WTC11 (cell line): Measurements from ENCODE around the gene GMIP.

Source experiments
- ATF2 ChIP-seq: sonication (generic); formaldehyde crosslinking; IDR thresholded peaks from 2 replicates; pipeline ENCODE4 v1.8.1; 2022; ENCODE audit warnings: low read depth, missing genetic modification reagents, borderline replicate concordance
- ATF6 ChIP-seq: sonication (generic); formaldehyde crosslinking; IDR thresholded peaks from 2 replicates; pipeline ENCODE4 v1.8.1; 2023; ENCODE audit warnings: mild to moderate bottlenecking, missing genetic modification reagents
- CTCF ChIP-seq: fragments of 200-600 bp; IDR thresholded peaks from 2 replicates; pipeline ENCODE4 v1.8.0; 2022; ENCODE audit warnings: antibody characterized with exemption
- FOXP1 ChIP-seq: sonication (generic); formaldehyde crosslinking; IDR thresholded peaks from 2 replicates; pipeline ENCODE4 v1.8.0; 2022; ENCODE audit warnings: missing genetic modification reagents, mild to moderate bottlenecking, moderate library complexity, borderline replicate concordance
- GABPB1 ChIP-seq: sonication (generic); formaldehyde crosslinking; IDR thresholded peaks from 2 replicates; pipeline ENCODE4 v1.8.1; 2023; ENCODE audit warnings: mild to moderate bottlenecking, missing genetic modification reagents
- MXD4 ChIP-seq: fragments of 250-450 bp; sonication (Bioruptor Pico); IDR thresholded peaks from 2 replicates; pipeline ENCODE4 v1.8.0; 2021; ENCODE audit warnings: mild to moderate bottlenecking, moderate library complexity, borderline replicate concordance
- NR3C1 ChIP-seq: sonication (generic); formaldehyde crosslinking; conservative IDR thresholded peaks from 2 replicates; pipeline ENCODE4 v1.8.1; 2023; ENCODE audit warnings: low read depth, mild to moderate bottlenecking, missing genetic modification reagents
- USF1 ChIP-seq: sonication (generic); formaldehyde crosslinking; IDR thresholded peaks from 2 replicates; pipeline ENCODE4 v1.8.0; 2022; ENCODE audit warnings: mild to moderate bottlenecking, missing genetic modification reagents
- ZBTB21 ChIP-seq: sonication (generic); formaldehyde crosslinking; IDR thresholded peaks from 2 replicates; pipeline ENCODE4 v1.8.1; 2023; ENCODE audit warnings: mild to moderate bottlenecking, missing genetic modification reagents, borderline replicate concordance
- ZNF232 ChIP-seq: sonication (generic); formaldehyde crosslinking; IDR thresholded peaks from 2 replicates; pipeline ENCODE4 v1.8.0; 2022; ENCODE audit warnings: mild to moderate bottlenecking, missing genetic modification reagents
- ZSCAN18 ChIP-seq: fragments of 250-450 bp; sonication (Bioruptor Pico); IDR thresholded peaks from 2 replicates; pipeline ENCODE4 v2.1.2; 2022; ENCODE audit warnings: mild to moderate bottlenecking, moderate library complexity

- 0 out of 2 replicates have a peak, but pooled peaks have one; percentile 13 for TF ChIP-seq ZNF232 (CRISPR knock-in tag)
- no peak for TF ChIP-seq USF1
- no peak for TF ChIP-seq CTCF
- no peak for TF ChIP-seq MXD4 (CRISPR knock-in tag)
- no peak for TF ChIP-seq ATF2 (CRISPR knock-in tag)
- TF ChIP-seq ZBTB21 (CRISPR knock-in tag): no peak
- TF ChIP-seq ATF6: no peak
- TF ChIP-seq GABPB1 (CRISPR knock-in tag): peak; percentile 59; the same call in 1 of the 2 replicates
- no peak for TF ChIP-seq ZSCAN18
- TF ChIP-seq FOXP1 (CRISPR knock-in tag): peak; percentile 54; the same call in 1 of the 2 replicates
- TF ChIP-seq NR3C1 (CRISPR knock-in tag): no peak
These were observed 20.0 kb upstream of the GMIP start, which contains the start of gene ATP13A1 for GRCh38 chr19:19663256-19664120.
